ENCODE measurements around the gene MYCBP.
A peak's percentile ranks its signal among the peaks of the same experiment; 100 is the strongest.
"Not testable (repeated sequence)": the region's sequence is repeated elsewhere in the genome, so short reads cannot be mapped to it uniquely, and the experiment has no call there.

MYCBP gene

GRCh38 chr1:38867208-38867607 is 5.9 kb downstream of the MYCBP start:
- no peak for DNase-seq (ENCODE audit: low read depth)

- DNase-seq (ENCODE audit: low read depth) = no peak
These were observed 7.9 kb downstream of the MYCBP start for GRCh38 chr1:38865112-38865715.

DNA sequence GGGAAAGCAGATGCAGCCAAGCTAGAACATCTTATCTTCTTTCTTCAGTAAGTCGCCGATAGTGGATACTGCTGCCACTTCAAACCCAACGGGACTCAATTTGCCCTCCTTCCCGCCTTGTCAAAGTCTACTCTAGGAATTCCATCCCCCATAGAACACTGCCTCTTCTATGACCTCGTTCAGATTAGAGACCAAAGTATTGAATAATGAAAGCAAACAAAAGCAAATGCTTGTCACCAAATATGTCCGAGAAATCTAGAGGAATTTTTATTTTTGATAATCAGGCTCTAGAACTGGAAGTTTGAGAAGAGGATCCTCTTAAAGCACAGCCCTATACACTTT is 12.7 kb downstream of the MYCBP start:
- DNase-seq (ENCODE audit: low read depth) = no peak

DNA sequence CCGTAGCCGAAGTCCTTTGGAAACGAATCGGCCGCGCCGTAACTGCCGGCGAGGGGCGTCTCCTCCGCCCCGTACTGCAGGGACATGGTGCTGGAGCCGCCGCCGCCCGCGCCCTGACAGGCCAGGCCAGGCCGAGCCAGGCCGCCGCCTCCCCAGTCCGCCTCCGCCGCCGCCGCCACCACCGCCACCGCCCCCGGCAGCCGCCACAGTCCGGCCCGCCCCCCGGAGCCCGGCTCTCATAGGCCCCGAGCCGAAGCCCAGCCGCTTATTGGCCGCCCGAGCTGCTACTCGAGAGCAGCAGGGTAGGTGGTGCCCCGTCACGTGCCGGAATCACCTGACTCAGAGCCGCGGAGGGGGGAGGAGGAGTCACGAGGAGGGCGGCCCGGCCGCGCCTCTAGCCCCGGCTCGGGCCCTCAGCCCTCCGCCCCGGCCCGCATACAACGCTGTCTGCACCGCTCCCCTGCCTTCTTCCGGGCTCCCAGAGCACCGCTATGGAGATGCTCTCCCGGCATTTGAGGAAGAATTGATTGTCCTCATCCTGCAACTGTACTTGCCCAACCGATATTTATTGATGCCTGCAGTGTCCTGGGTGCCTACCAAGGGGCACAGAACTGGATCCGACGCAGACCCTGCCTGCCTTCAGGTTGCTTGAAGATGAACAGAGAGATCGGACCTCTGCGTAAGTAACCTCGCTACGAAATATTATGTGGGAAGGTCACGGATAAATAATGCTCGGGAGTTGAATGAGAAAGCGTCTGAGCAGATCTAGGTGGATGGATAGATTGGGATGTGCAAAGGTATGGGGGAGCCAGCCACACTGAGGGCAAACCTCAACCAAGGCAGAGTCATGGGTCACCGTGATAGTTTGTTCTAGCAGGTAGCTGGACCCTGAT is 13.3 kb downstream of the MYCBP start, which contains the start of gene RRAGC:
Gene RRAGC (minus strand): TSS at position 212 of the 893 bp plus-strand sequence. CDS start 126 bp downstream, at position 86.
- DNase-seq (ENCODE audit: low read depth) = peak; percentile 82

GRCh38 chr1:38858833-38859560 is 14.2 kb downstream of the MYCBP start:
- peak; percentile 30 for DNase-seq (ENCODE audit: low read depth)

DNA sequence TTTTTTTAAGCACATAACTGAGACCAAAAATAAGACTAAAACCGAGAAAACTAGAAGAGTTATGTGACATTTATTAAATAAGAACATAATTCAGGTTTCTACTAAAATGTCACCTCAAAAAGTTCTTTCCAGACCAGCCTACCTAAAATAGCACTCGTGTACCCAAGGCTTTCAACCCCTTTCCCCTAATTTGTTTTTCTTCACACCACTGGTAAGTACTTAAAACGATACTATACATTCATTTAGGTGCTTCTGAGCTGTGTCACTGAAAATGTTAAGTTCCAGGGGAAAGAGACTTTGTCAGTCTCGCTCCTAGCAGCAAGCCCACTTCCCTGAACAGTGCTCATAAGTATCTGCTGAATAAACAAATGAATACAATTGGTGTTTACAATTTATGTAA is 20.4 kb downstream of the MYCBP start:
- no peak for DNase-seq (ENCODE audit: low read depth)

GRCh38 chr1:38848071-38848470 is 25.1 kb downstream of the MYCBP start:
- no peak for DNase-seq (ENCODE audit: low read depth)

DNA sequence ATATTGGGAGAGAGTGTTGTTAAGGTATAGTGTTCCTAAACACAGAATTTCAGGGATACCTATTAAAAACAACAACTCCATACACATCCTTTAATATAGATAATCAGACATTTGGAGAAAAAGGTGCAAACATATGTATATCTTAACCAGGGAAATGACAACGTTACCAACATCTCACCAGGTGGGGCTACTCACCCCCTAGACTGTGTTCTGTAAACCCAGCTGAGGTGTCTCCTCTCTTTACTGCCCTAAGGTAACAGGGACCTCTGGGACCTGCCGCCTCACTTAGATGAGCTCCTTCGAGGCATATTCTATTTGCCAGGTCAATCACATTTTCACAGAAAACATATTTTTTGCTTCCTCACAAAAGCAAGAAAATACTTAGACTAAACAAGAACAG is 26.9 kb downstream of the MYCBP start:
- DNase-seq (ENCODE audit: low read depth) = no peak

- DNase-seq (ENCODE audit: low read depth) = not testable (repeated sequence)
These were observed 28.1 kb downstream of the MYCBP start for GRCh38 chr1:38845088-38845487.

- no peak for DNase-seq (ENCODE audit: low read depth)
These were observed 32.9 kb downstream of the MYCBP start for GRCh38 chr1:38840281-38840680.

DNA sequence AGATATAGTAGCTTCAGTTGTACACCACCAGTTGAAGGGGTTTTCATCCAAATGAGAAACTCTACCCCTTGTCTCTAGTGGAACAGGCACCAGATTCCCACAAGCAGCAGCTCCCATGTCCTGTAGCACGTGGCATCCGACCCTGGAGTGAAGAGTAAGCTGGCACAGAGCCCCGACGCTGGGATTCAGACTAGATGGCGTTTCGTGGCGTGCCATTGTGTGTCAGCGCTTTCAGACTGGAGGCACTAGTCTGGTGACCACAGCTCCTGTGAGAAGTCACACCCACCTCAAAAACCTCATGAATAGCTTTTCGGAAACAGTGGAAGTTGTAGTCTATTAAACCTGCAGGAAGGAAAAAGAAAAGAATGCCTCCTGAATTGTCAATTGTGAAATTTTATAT is 33.8 kb downstream of the MYCBP start:
- no peak for DNase-seq (ENCODE audit: low read depth)

- not testable (repeated sequence) for DNase-seq (ENCODE audit: low read depth)
These were observed 36.8 kb downstream of the MYCBP start for GRCh38 chr1:38836316-38836715.

GRCh38 chr1:38834937-38835827 is 38.0 kb downstream of the MYCBP start:
- DNase-seq (ENCODE audit: low read depth) = peak; percentile 63

DNA sequence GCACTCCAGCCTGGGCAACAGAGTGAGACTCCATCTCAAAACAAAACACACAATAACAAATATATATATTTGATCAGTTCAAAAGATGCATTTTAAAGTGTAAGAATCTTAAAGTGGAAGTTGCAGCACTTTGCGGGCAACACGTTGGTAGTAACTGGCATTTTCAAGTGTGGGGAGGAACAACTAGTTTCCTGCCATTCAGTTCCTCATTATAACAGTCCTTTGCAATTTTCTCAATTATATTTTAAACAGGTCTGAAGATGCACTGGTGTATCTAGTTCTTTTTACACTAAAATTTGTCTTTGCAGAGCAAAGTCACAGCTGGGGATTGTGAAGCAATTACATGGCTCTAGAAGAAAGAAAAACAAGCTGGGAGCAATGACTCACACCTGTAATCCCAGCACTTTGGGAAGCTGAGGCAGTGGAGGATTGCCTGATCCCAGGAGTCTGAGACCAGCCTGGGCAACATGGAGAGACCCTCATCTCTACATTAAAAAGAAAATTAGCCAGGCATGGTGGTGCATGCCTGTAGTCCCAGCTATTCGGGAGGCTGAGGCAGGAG is 38.8 kb downstream of the MYCBP start:
- no peak for DNase-seq (ENCODE audit: low read depth)

- no peak for DNase-seq (ENCODE audit: low read depth)
These were observed 40.0 kb downstream of the MYCBP start for GRCh38 chr1:38833146-38833545.

- DNase-seq (ENCODE audit: low read depth) = no peak
These were observed 40.8 kb downstream of the MYCBP start for GRCh38 chr1:38832370-38832734.

GRCh38 chr1:38831731-38832369 is 41.3 kb downstream of the MYCBP start:
- DNase-seq (ENCODE audit: low read depth) = no peak

- no peak for DNase-seq (ENCODE audit: low read depth)
These were observed 43.8 kb downstream of the MYCBP start for GRCh38 chr1:38829368-38829767.

DNA sequence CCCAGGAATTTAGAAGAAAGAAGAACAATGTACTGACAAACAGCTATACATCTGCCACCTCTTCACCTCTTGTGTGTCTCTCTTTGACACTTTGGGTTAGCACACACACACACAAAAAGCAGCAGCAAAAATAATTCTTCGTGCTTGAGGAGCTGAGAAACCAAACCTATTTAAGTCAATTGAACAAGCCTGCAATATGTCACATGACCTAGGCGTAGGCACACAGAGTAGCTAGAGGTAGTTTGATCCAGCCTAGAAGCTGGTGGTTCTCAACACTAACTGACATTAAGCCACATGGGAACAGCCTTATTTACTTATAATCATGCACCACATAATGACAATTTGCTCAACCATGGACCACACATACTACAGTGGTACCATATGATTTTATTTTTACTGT is 45.8 kb downstream of the MYCBP start:
- DNase-seq (ENCODE audit: low read depth) = no peak

DNA sequence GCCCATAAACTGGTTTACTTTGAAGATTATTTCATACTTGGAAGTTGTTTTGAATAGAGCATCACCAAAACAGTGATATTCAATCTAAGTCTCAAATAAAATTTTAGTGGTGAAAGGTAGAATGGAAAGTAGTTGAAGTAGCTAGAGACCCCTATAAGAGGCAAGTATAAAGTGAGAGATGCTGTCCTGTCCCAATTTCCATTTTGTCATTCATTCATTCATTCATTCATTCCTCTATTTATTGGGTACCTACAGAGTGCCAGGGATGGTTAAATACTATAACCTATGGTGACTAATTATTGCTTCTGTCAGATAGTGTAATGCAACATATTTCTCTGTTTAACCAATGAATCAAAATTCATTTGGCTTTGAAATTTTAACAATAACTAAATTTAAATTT is 46.3 kb downstream of the MYCBP start:
- no peak for DNase-seq (ENCODE audit: low read depth)

DNA sequence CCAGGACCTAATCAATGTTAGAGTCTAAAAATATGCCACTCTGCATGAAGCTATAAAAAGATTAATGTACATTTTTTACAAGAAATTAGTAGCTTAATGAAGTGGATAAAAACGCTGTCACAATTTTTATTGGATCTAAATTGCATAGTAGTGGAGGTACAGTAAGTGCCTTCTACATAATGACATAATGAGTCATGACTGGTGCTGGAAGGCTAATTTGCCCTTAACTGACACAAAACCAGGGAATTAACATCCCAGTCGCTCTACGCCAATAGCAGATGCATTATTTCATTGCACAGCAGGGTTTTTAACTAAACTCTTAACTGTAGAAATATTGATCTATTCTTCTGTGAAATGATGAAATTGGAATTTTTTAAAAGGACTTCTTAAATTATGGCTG is 46.9 kb downstream of the MYCBP start:
- DNase-seq (ENCODE audit: low read depth) = no peak
